ENCODE data around the gene EFEMP2. TPM values are rescaled to one million over a fixed set of nuclear protein-coding genes. Genes with fewer than 3 reads are reported as not detected.
A peak's percentile ranks its signal among the peaks of the same experiment; 100 is the strongest.

EFEMP2 gene
- total and polyA plus RNA-seq, 2 donors (not counting 1 experiment from before 2014, with no cell fraction given), result 74.0 to 161 TPM

DNA sequence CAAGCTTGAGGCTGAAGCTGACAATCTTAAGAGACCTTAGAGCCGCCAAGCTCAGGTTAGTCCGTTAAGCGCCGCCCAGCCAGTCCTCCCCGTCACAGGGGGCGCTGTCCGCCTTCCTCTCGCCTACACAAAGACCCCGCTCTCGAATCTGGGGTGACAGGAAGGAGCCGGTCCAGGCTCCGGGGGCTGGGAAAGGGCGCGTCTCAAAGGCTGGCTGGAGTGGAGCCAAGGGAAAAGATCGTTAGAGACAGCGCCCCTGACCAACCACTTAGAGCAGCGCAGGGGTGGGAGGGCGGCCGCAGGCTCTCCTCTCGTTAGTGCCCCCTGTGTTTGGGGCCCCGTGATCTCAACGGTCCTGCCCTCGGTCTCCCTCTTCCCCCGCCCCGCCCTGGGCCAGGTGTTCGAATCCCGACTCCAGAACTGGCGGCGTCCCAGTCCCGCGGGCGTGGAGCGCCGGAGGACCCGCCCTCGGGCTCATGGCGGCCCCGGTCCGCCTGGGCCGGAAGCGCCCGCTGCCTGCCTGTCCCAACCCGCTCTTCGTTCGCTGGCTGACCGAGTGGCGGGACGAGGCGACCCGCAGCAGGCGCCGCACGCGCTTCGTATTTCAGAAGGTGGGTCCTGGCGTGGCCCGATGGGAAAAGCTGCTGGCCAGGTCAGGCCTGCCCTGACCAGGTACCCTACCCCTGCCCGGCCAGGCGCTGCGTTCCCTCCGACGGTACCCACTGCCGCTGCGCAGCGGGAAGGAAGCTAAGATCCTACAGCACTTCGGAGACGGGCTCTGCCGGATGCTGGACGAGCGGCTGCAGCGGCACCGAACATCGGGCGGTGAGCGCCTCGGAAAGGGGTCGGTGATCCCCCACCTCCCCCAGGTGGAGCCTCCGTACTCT lies 12.1 kb downstream of the EFEMP2 start, which contains the start of gene MUS81:
MUS81 (plus strand) TSS at position 156 of the 887 bp plus-strand sequence; CDS start at position 477, 321 bp downstream.
- Histone ChIP-seq H3K27ac (ENCODE audit: insufficient read depth, low read length) (peak within 1 kb of the TSS; percentile 98), H2AFZ (ENCODE audit: low read length) (no peak within 1 kb of the TSS), H3K4me1 (ENCODE audit: control insufficient read depth, extremely low read depth, insufficient read depth, low read length) (peaks cover 25% of the 10 kb centered on the region), H3K79me2 (ENCODE audit: control insufficient read depth, insufficient read depth, low read length) (peaks cover 57% of the 10 kb centered on the region), H3K9me3 (ENCODE audit: control insufficient read depth, insufficient read depth, low read depth, low read length) (no peaks in the 10 kb centered on the region), H3K9ac (ENCODE audit: insufficient read depth, low read length) (peak within 1 kb of the TSS; percentile 94), H4K20me1 (ENCODE audit: control insufficient read depth, extremely low read depth, insufficient read depth, low read length) (peaks cover 6% of the 10 kb centered on the region), H3K4me3 (replicated peaks in 1 of 4; ENCODE audit: control extremely low read depth in 1 of 4, insufficient read depth in 1 of 4, low read depth in 3 of 4, low read length in 4 of 4) (peak within 1 kb of the TSS; percentile 90 to 99 (median 96)), H3K36me3 (ENCODE audit: control insufficient read depth, insufficient read depth, low read length) (peaks cover 44% of the 10 kb centered on the region), H3K4me2 (ENCODE audit: extremely low read depth, insufficient read depth, low read length) (peak within 1 kb of the TSS; percentile 98), H3K27me3 (ENCODE audit: control insufficient read depth, insufficient read depth, low read length) (no peaks in the 10 kb centered on the region)
- TF ChIP-seq, protein P1, sequence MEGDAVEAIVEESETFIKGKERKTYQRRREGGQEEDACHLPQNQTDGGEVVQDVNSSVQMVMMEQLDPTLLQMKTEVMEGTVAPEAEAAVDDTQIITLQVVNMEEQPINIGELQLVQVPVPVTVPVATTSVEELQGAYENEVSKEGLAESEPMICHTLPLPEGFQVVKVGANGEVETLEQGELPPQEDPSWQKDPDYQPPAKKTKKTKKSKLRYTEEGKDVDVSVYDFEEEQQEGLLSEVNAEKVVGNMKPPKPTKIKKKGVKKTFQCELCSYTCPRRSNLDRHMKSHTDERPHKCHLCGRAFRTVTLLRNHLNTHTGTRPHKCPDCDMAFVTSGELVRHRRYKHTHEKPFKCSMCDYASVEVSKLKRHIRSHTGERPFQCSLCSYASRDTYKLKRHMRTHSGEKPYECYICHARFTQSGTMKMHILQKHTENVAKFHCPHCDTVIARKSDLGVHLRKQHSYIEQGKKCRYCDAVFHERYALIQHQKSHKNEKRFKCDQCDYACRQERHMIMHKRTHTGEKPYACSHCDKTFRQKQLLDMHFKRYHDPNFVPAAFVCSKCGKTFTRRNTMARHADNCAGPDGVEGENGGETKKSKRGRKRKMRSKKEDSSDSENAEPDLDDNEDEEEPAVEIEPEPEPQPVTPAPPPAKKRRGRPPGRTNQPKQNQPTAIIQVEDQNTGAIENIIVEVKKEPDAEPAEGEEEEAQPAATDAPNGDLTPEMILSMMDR (conservative IDR thresholded peaks at IDR 0.05 in 1 of 2, IDR thresholded peaks at IDR 0.05 in 1 of 2; ENCODE audit: low read depth in 1 of 2, low read length in 2 of 2), result peak; percentile 59 to 70
- TF ChIP-seq EZH2 (IDR thresholded peaks at IDR 0.05; ENCODE audit: low read length, missing control alignments), result no peak
- DNase-seq (ENCODE audit: low read depth in 2 of 2), result peak; percentile 98 to 99

DNA sequence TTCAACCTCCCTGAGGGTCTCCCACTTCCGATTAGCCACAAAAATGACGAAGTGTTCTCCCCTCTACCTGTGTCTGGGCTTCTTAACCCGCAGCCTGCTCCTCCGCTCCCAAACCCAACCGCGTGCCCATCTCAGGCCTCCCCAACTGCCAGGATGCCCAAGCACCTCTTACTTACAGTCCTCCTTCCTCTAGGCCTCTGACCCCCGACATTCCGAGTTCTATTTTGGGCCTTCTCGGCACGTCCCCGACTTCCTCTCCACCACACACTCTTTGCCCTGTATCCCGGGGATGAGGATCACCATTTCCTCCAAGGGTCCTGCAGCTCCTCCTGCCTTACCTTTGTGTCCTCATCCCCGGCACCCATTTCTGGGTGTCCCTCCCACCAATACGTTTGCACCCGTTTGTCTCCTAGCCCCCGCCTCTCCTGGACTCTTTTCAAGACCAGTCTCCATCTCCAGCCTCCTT lies 12.8 kb downstream of the EFEMP2 start:
- peaks cover 44% of the 10 kb centered on the region for H3K36me3 ChIP-seq (ENCODE audit: control insufficient read depth, insufficient read depth, low read length)
- no peak overlapping the region for H2AFZ ChIP-seq (ENCODE audit: low read length)
- peaks cover 28% of the 10 kb centered on the region for H3K4me1 ChIP-seq (ENCODE audit: control insufficient read depth, extremely low read depth, insufficient read depth, low read length)
- no peaks in the 10 kb centered on the region for H3K27me3 ChIP-seq (ENCODE audit: control insufficient read depth, insufficient read depth, low read length)
- H4K20me1 ChIP-seq (ENCODE audit: control insufficient read depth, extremely low read depth, insufficient read depth, low read length), result peaks cover 6% of the 10 kb centered on the region
- H3K9me3 ChIP-seq (ENCODE audit: control insufficient read depth, insufficient read depth, low read depth, low read length), result no peaks in the 10 kb centered on the region
- no peak for TF ChIP-seq EZH2 (IDR thresholded peaks at IDR 0.05; ENCODE audit: low read length, missing control alignments)
- TF ChIP-seq, protein P1 (conservative IDR thresholded peaks at IDR 0.05 in 1 of 2, IDR thresholded peaks at IDR 0.05 in 1 of 2; ENCODE audit: low read depth in 1 of 2, low read length in 2 of 2), result no peak
- peak overlapping the region; percentile 94 for H3K9ac ChIP-seq (ENCODE audit: insufficient read depth, low read length)
- H3K27ac ChIP-seq (ENCODE audit: insufficient read depth, low read length), result peak overlapping the region; percentile 98
- H3K4me2 ChIP-seq (ENCODE audit: extremely low read depth, insufficient read depth, low read length), result peak overlapping the region; percentile 73
- peak overlapping the region; percentile 90 to 99 (median 96) for H3K4me3 ChIP-seq (replicated peaks in 1 of 4; ENCODE audit: control extremely low read depth in 1 of 4, insufficient read depth in 1 of 4, low read depth in 3 of 4, low read length in 4 of 4)
- no peak for DNase-seq (ENCODE audit: low read depth in 2 of 2)
- H3K79me2 ChIP-seq (ENCODE audit: control insufficient read depth, insufficient read depth, low read length), result peaks cover 63% of the 10 kb centered on the region

DNA sequence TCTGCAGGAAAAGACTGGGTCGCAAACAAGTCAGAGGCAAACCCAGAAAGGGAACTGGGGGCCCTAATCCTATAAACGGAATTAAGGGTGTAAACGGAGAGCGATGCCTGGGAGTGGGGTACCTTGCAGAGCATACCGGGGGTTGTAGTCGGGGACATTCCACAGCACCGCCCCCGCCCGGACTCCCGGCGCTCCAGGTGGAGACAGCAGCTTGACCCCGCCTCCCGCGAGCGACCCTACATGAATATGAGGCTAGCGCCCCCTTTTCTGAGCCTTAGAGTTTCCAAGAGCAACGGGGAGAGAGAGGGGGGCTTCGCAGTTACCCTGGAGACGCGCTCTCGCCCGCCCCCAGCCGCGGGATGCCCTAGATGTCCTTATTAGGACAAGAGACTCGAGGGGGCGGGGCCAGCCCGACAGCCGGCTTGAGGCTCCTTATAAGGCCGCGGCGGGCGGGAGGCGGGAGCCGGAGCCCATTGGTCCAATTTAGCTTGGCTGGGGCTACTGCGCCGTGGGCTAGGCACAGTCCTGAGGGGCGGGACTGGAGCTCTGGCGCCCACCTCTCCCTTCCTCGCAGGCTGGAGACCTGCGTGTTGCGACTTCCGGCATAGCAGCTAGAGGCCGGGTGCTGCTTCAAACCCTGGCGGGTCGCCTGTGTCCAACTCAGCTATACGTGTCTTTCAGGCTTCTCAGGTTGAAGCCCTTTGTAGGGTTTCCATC lies 13.3 kb downstream of the EFEMP2 start:
- H3K27me3 ChIP-seq (ENCODE audit: control insufficient read depth, insufficient read depth, low read length), result no peaks in the 10 kb centered on the region
- H3K9me3 ChIP-seq (ENCODE audit: control insufficient read depth, insufficient read depth, low read depth, low read length), result no peaks in the 10 kb centered on the region
- DNase-seq (ENCODE audit: low read depth in 2 of 2), result peak; percentile 99
- TF ChIP-seq, protein P1 (conservative IDR thresholded peaks at IDR 0.05 in 1 of 2, IDR thresholded peaks at IDR 0.05 in 1 of 2; ENCODE audit: low read depth in 1 of 2, low read length in 2 of 2), result peak in 1 of 2 donors; percentile 5
- TF ChIP-seq EZH2 (IDR thresholded peaks at IDR 0.05; ENCODE audit: low read length, missing control alignments), result no peak
- peaks cover 6% of the 10 kb centered on the region for H4K20me1 ChIP-seq (ENCODE audit: control insufficient read depth, extremely low read depth, insufficient read depth, low read length)
- H3K4me1 ChIP-seq (ENCODE audit: control insufficient read depth, extremely low read depth, insufficient read depth, low read length), result peaks cover 32% of the 10 kb centered on the region
- no peak overlapping the region for H2AFZ ChIP-seq (ENCODE audit: low read length)
- H3K27ac ChIP-seq (ENCODE audit: insufficient read depth, low read length), result peak overlapping the region; percentile 98
- H3K4me2 ChIP-seq (ENCODE audit: extremely low read depth, insufficient read depth, low read length), result peak overlapping the region; percentile 98
- H3K9ac ChIP-seq (ENCODE audit: insufficient read depth, low read length), result peak overlapping the region; percentile 94
- peak overlapping the region; percentile 90 to 99 (median 96) for H3K4me3 ChIP-seq (replicated peaks in 1 of 4; ENCODE audit: control extremely low read depth in 1 of 4, insufficient read depth in 1 of 4, low read depth in 3 of 4, low read length in 4 of 4)
- H3K79me2 ChIP-seq (ENCODE audit: control insufficient read depth, insufficient read depth, low read length), result peaks cover 64% of the 10 kb centered on the region
- peaks cover 43% of the 10 kb centered on the region for H3K36me3 ChIP-seq (ENCODE audit: control insufficient read depth, insufficient read depth, low read length)
